TTC549 (cell line): ENCODE results near the gene SLC22A16.
"Not testable (repeated sequence)": the region's sequence is repeated elsewhere in the genome, so short reads cannot be mapped to it uniquely, and the experiment has no call there.

Source experiments
- FAIRE-seq: peaks from 2 replicates; lab custom pipeline; 2012; peaks lifted over from hg19 to GRCh38; lab: Jason Lieb, UNC

SLC22A16 gene

GRCh38 chr6:110488606-110489190 lies 12.3 kb upstream of the SLC22A16 start:
- no peak for FAIRE-seq

DNA sequence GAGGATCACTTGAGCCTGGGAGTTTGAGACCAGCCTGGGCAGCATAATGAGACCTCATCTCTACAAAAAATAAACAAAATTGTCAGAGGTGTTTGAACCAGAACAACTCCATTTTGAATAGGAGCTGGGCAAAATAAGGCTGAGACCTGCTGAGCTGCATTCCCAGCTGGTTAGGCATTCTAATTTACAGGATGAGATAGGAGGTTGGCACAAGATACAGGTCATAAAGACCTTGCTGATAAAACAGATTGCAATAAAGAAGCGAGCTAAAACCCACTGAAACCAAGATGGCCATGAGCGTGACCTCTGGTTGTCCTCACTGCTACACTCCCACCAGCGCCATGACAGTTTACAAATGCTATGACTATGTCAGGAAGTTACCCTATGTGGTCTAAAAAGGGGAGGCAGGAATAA lies 11.6 kb upstream of the SLC22A16 start:
- FAIRE-seq: not testable (repeated sequence)

- FAIRE-seq: no peak
Observed at GRCh38 chr6:110486756-110487155, 10.3 kb upstream of the SLC22A16 start.

DNA sequence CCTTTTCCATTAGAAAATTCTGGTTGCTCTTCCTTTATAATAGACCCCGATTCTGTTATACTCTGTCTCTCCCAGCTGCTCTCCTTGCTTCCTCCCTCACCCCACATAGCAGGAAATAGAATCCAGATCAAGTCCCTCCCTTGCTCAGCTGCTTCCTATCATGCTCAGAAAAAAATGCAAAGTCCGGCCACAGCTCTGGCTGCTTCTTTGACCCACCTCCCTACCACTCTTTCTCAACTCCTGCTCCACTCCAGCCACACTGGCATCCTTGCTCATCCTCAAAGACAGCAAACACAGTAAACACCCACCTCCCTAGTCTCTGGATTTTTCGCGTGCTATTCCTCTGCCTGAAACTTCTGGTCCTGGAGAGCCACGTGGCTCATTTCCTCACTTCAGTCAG lies 9.1 kb upstream of the SLC22A16 start:
- no peak for FAIRE-seq

GRCh38 chr6:110484321-110484720 lies 7.9 kb upstream of the SLC22A16 start:
- no peak for FAIRE-seq

DNA sequence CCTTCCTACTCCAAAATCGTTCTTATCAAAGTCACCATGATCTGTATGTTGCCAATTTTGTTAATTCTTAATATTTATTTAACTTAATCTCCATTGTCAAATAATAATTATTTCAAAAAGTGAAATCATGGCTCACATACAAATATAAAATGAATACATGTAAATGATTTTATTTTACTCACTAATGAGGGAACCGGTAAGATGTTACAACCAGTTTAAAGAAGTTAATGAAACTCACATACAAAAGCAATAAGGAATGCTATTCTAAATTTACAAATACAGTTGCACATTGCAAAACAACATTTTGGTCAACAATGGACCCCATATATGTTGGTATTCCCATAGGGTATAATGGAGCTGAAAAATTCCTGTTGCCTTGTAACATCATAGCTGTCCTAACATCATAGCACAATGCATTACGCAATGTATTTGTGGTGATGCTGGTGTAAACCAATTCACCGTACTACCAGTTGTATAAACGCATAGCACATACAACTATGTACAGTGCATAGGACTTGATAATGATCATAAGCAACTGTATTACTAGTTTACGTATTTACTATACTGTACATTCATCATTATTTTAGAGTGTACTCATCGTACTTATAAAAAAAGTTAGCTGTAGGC lies 6.5 kb upstream of the SLC22A16 start:
- FAIRE-seq: no peak

DNA sequence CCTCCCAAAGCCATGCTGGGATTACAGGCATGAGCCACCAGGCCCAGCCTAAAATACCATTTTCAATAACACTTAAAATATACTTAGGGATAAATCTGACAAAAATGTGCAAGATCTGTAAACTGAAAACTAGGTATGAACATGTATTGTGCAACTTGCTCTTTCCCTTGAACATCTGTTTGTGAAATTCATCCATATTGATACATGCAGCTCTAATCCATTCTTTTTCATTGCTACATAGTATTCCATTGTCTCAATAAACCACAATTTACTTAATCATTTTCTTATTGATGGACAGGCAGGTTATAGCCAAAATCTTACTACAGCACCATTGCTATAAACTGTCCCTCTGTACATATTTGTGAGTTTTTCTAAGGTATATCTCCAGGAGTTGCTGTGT lies 4.7 kb upstream of the SLC22A16 start:
- FAIRE-seq: no peak

GRCh38 chr6:110475066-110475653 lies 1.3 kb downstream of the SLC22A16 start:
- FAIRE-seq: no peak

- FAIRE-seq: no peak
Observed at GRCh38 chr6:110474500-110474899, 1.9 kb downstream of the SLC22A16 start.

GRCh38 chr6:110472739-110473138 lies 3.7 kb downstream of the SLC22A16 start:
- no peak for FAIRE-seq

- FAIRE-seq: no peak
Observed at GRCh38 chr6:110471726-110472365, 4.6 kb downstream of the SLC22A16 start.

GRCh38 chr6:110468731-110469130 lies 7.7 kb downstream of the SLC22A16 start:
- FAIRE-seq: no peak

GRCh38 chr6:110467566-110468140 lies 8.8 kb downstream of the SLC22A16 start:
- FAIRE-seq: no peak

GRCh38 chr6:110462884-110463481 lies 13.4 kb downstream of the SLC22A16 start:
- FAIRE-seq: no peak

DNA sequence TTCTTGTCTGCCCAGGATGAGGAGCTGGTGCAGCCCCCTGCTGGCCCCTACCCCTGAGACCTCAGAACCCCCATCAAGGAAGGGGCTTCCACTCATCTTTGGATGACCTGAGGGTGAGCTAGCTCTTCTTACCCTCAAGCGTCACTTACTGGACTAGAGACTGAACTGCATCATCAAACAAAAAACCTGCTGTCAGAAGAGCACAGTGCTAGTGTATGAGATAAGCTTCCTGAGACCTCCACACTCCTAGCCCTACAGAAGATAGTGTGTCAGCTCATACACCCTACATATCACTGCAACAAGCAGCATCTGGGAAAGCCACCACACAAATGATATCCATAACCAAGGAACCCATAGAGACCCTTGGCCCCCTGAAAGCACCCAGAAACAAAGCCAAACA lies 15.0 kb downstream of the SLC22A16 start:
- no peak for FAIRE-seq

GRCh38 chr6:110459137-110459536 lies 17.3 kb downstream of the SLC22A16 start:
- FAIRE-seq: no peak

- no peak for FAIRE-seq
Observed at GRCh38 chr6:110458476-110458875, 17.9 kb downstream of the SLC22A16 start.

GRCh38 chr6:110457567-110458175 lies 18.7 kb downstream of the SLC22A16 start:
- FAIRE-seq: not testable (repeated sequence)

DNA sequence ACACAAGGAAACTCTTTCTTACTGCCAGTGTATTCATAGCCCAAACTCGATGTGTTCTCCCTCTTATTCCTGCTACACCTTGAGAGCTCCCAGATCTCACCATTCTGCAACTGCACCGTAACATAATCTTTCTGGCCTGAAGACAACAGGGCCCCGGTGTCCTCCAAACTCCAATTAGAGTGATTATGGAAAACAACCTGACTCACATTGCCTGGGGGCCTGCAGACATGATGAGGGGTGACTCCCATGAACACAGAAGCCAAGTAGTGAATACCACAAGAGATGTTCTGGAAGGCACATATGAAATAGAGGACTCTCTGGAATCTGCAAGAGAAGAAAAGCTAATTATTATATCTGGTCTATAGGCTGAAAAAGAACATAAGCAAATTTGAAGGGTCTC lies 19.7 kb downstream of the SLC22A16 start:
- no peak for FAIRE-seq

DNA sequence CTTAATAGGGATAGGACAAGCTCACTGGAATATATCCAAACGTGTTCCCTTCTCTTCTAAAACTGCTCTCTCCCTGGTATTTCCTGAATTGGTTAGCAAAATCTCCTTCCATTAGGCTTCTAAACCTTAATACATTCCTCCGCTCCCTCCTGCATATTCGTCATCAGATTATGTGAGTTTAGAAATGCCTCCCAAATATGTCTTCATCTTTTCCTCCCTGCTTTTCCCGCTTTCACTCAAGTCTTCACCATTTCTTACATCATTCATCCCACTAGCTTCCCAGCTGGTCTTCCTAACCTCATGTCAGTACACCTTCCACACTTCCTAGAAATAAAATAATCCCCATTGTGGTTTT lies 26.9 kb downstream of the SLC22A16 start:
- no peak for FAIRE-seq

DNA sequence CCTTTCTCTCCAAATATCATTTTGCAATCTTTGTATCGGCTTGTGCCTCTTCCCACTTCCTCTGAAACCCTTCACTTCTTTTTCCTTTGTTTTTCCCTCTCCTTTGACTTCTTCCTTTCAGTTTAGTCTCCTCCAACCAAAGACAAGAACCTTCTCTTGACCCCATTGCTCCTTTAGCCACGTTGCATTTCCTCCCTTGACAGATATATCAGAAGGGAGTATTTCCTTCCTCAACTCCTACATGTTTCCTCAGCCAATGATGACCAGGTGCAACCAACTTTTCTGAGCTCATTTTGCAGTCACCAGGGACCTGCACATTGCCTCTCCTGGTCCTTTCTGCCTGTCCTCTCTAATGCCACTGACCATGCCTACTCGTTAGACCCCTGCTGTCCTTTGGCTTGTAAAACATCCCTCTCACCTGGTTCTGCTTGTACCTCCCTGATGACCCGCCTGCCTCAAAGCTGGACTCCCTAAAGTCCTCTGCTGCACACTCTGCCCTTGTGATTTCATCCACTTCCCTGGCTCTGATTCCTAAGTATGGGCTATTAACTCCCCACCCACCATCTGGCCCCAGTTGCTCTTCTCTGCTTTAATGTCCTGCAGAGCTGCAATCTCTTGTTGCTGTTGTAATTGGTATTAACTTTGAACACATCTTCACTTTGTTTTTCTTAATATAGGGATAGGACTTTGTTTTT lies 27.4 kb downstream of the SLC22A16 start:
- no peak for FAIRE-seq

DNA sequence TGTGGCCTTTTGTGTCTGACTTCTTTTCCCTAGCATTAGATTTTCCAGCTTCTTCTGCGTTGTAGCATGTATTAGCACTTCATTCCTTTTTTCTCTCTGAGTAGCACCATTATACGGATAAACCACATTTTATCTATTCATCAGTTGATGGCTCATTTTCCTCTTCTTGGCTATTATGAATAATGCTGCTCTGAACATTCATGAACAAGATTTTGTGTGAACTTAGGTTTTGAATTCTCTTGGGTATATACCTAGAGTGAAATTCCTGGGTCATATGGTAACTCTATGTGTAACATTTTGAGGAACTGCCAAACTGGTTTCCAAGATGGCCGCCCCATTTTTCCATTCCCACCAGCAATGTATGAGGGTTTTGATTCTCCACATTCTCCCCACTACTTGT lies 28.7 kb downstream of the SLC22A16 start:
- no peak for FAIRE-seq
